BJ (cell line): ENCODE results near the gene CGB5. TPM values are rescaled to one million over a fixed set of nuclear protein-coding genes. Genes with fewer than 3 reads are reported as not detected.

Experiments
- CTCF ChIA-PET: fragments of 350-600 bp; formaldehyde crosslinking; extraction: SDS; loops from one replicate; lab custom pipeline; 2021; ENCODE audit warnings: antibody characterized with exemption, inconsistent platforms; lab: Yijun Ruan, JAX
- POLR2A ChIA-PET: fragments of 300-600 bp; sonication (Branson Sonifier 250); formaldehyde crosslinking; extraction: SDS; loops from one replicate; lab custom pipeline; 2021; ENCODE audit warnings: antibody characterized with exemption; lab: Charles Lee
- DNase-seq: peaks from one replicate; pipeline ENCODE4 v3.0.0-alpha.2; 2011; ENCODE audit warnings: low read depth
- H3K27me3 ChIP-seq: 2 replicates; pipeline ENCODE4 v1.6.0; 2011; ENCODE audit warnings: low read length; ENCODE audit not compliant: control insufficient read depth, insufficient read depth
- H3K36me3 ChIP-seq: 2 replicates; pipeline ENCODE4 v1.5.1; 2011; ENCODE audit warnings: low read length; ENCODE audit not compliant: control insufficient read depth, insufficient read depth
- H3K4me3 ChIP-seq: 2 replicates; pipeline ENCODE4 v1.5.1; 2011; ENCODE audit warnings: low read depth, mild to moderate bottlenecking, control low read depth, low read length
- polyA plus RNA-seq: library from polyadenylated mRNA; depleted of rRNA; stranded (reverse); fragments of >200 nt; gene quantifications from 2 replicates; pipeline ENCODE4 v1.2.3, GENCODE V29; 2011
- TF ChIP-seq, protein P1 (sequence below): IDR thresholded peaks from 2 replicates; pipeline ENCODE4 v1.5.1; 2011; ENCODE audit warnings: low read depth, mild to moderate bottlenecking, control low read depth, inconsistent platforms, low read length, moderate library complexity; ENCODE audit not compliant: insufficient read depth

Gene CGB5
- polyA plus RNA-seq, 1 experiment: not detected

- Histone ChIP-seq H3K27me3 (no peaks in the 10 kb centered on the region), H3K4me3 (no peak overlapping the region), H3K36me3 (peaks cover 17% of the 10 kb centered on the region)
- TF ChIP-seq, protein P1, sequence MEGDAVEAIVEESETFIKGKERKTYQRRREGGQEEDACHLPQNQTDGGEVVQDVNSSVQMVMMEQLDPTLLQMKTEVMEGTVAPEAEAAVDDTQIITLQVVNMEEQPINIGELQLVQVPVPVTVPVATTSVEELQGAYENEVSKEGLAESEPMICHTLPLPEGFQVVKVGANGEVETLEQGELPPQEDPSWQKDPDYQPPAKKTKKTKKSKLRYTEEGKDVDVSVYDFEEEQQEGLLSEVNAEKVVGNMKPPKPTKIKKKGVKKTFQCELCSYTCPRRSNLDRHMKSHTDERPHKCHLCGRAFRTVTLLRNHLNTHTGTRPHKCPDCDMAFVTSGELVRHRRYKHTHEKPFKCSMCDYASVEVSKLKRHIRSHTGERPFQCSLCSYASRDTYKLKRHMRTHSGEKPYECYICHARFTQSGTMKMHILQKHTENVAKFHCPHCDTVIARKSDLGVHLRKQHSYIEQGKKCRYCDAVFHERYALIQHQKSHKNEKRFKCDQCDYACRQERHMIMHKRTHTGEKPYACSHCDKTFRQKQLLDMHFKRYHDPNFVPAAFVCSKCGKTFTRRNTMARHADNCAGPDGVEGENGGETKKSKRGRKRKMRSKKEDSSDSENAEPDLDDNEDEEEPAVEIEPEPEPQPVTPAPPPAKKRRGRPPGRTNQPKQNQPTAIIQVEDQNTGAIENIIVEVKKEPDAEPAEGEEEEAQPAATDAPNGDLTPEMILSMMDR: no peak
- DNase-seq: no peak
- CTCF ChIA-PET: interaction anchor here (3.3 kb wide), 1 partner anchor 14 kb away, joined by 24 read pairs; no protein-coding TSS in a partner anchor
- POLR2A ChIA-PET: no interaction called here
Measured at GRCh38 chr19:49014123-49014869, 29.4 kb upstream of the CGB5 start.

- ChIA-PET POLR2A (no interaction called here), CTCF (no interaction called here)
- no peak overlapping the region for H3K4me3 ChIP-seq
- TF ChIP-seq, protein P1: no peak
- H3K27me3 ChIP-seq: no peaks in the 10 kb centered on the region
- no peak for DNase-seq
- peaks cover 15% of the 10 kb centered on the region for H3K36me3 ChIP-seq
Measured at GRCh38 chr19:49014870-49015255, 28.8 kb upstream of the CGB5 start.

- H3K27me3 ChIP-seq: no peaks in the 10 kb centered on the region
- H3K36me3 ChIP-seq: peaks cover 11% of the 10 kb centered on the region
- ChIA-PET POLR2A (no interaction called here), CTCF (interaction anchor here (1.4 kb wide), 1 partner anchor 16 kb away, joined by 5 read pairs; no protein-coding TSS in a partner anchor)
- no peak overlapping the region for H3K4me3 ChIP-seq
- TF ChIP-seq, protein P1: no peak
- DNase-seq: no peak
Measured at GRCh38 chr19:49016067-49016839, 27.4 kb upstream of the CGB5 start.

DNA sequence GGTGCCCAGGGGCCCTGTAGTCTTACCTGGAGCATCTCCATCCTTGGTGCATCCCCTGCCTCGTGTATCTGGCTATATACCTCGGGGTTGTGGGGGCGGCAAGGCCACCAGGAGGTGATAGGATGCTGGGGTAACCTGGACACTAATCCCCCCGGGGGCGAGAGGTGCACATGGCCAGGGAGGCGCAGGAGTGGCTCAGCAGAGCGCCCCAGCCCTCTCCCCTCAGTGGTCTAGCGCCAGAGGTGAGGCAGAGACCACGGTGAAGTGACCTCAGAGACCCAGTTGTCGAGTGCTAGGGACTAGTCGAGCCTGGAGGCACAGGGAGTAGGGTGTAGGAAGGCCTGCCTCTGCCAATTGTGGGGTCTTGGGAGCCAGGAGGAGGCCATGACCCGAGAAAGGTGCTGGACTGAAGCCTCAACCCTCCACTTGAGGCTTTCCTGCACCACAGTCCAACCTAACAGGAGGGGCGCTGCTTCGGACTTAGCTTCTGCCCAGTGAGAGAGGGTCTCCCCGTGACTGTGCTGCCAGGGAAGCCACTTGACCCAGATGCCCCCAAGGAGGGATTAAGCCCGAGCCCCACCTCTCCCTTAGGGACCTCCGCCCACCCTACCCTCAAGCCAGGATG, 26.5 kb upstream of the CGB5 start, which contains the start of gene LHB:
Gene LHB, minus strand, starts transcription at position 51 of the 625 bp plus-strand sequence. Its CDS starts 10 bp downstream, at position 41.
- ChIA-PET CTCF (interaction anchor here (0.9 to 6.1 kb wide), 8 partner anchors 9 to 209 kb away, joined by 3 to 34 read pairs (median 4); partner anchors contain the start of gene RUVBL2), POLR2A (no interaction called here)
- DNase-seq: no peak
- H3K36me3 ChIP-seq: peaks cover 5% of the 10 kb centered on the region; the same call in 1 of the 2 replicates
- TF ChIP-seq, protein P1: no peak
- no peaks in the 10 kb centered on the region for H3K27me3 ChIP-seq
- peak within 1 kb of the TSS; percentile 45 for H3K4me3 ChIP-seq
